SK-N-SH (cell line): ENCODE measurements around the gene ISLR2.
"Not testable (repeated sequence)": the region's sequence is repeated elsewhere in the genome, so short reads cannot be mapped to it uniquely, and the experiment has no call there.

Experiments used
- EP300 ChIP-seq, 2 experiments: IDR thresholded peaks; 2 replicates each; pipeline versions ENCODE4 v1.4.0 to v1.6.1; 2012; ENCODE audit warnings: borderline replicate concordance in 1 of 2, low read depth in 1 of 2, low read length in 1 of 2
- SMC3 ChIP-seq: IDR thresholded peaks from 2 replicates; pipeline ENCODE4 v1.6.1; 2012; ENCODE audit warnings: low read depth, low read length, improper control_type of control experiment
- TCF12 ChIP-seq: IDR thresholded peaks from 2 replicates; pipeline ENCODE4 v1.4.0; 2012
- TF ChIP-seq, protein P1 (sequence below): fragments of 200-600 bp; sonication (generic); IDR thresholded peaks from 2 replicates; pipeline ENCODE4 v1.6.1; 2017; ENCODE audit warnings: antibody characterized with exemption, mild to moderate bottlenecking, moderate library complexity

DNA sequence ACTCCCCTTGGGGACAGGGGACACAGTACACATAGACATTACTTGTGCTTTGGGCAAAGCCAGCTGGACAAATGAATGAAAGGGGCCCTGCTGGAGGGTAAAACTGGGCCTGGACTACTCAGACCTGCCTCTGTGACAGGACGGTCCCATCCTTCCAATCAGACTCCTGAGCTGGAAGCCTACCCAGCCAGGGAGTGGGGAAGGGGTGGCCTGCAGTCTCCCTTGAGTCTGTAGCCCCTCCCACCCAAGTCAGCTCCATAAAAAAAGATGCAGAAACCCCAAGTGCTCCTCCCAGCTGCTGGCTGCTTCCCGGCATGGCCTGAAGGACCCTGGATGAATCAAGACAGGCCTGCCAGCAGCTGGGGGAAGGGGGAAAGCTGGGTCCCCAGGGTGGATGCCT, 35.8 kb upstream of the ISLR2 start:
- TF ChIP-seq, protein P1, sequence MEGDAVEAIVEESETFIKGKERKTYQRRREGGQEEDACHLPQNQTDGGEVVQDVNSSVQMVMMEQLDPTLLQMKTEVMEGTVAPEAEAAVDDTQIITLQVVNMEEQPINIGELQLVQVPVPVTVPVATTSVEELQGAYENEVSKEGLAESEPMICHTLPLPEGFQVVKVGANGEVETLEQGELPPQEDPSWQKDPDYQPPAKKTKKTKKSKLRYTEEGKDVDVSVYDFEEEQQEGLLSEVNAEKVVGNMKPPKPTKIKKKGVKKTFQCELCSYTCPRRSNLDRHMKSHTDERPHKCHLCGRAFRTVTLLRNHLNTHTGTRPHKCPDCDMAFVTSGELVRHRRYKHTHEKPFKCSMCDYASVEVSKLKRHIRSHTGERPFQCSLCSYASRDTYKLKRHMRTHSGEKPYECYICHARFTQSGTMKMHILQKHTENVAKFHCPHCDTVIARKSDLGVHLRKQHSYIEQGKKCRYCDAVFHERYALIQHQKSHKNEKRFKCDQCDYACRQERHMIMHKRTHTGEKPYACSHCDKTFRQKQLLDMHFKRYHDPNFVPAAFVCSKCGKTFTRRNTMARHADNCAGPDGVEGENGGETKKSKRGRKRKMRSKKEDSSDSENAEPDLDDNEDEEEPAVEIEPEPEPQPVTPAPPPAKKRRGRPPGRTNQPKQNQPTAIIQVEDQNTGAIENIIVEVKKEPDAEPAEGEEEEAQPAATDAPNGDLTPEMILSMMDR = not testable (repeated sequence)
- not testable (repeated sequence) for TF ChIP-seq EP300 (IDR thresholded peaks at IDR 0.05; ENCODE audit: borderline replicate concordance in 1 of 2, low read depth in 1 of 2, low read length in 1 of 2); TCF12; SMC3
